ENCODE results near the gene ARHGAP24.

The ARHGAP24 gene

DNA sequence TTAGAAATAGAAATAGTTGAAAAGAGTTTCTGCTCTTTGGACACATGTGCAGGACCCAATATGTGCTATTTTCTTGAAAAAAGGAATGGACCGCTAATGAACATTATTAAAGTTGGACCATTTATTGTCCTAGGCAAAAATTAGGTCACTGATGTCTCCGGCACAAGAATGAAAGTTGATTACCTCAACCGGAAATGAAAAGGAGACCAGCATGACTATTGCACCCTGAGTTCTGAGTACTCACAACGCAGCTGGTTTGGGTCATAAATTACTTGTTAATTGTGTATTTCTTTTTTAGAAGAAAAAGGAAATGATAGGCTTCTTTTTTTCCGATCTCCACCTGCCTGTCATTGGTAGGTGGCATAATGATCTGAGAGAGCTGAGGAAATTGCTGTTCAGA is 232.7 kb downstream of the ARHGAP24 start:
- peak; percentile 79 for DNase-seq

DNA sequence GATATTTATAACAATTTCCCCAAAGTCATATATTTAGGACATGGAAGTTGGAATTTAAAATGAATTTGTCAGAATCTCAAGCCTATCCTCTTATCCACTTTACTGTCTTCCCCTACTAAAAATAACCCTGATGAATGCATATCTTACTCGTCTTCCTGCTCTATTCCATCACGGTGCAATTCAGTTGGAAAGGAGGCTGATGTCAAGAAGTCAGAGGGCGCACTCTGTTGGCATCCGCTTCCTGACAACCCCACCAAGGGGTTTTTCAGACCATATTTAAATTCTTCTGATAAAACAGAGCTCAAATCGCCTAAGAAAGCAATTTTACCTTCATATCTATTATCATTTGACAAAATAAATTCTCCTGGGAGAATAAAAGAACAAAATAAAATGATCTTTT is 233.5 kb downstream of the ARHGAP24 start:
- DNase-seq: no peak

- DNase-seq: no peak
Measured at GRCh38 chr4:85713005-85713404, 238.1 kb downstream of the ARHGAP24 start.

GRCh38 chr4:85715991-85716737 is 241.2 kb downstream of the ARHGAP24 start:
- no peak for DNase-seq

GRCh38 chr4:85717351-85717750 is 242.4 kb downstream of the ARHGAP24 start:
- no peak for DNase-seq

- no peak for DNase-seq
Measured at GRCh38 chr4:85717847-85718246, 242.9 kb downstream of the ARHGAP24 start.

DNA sequence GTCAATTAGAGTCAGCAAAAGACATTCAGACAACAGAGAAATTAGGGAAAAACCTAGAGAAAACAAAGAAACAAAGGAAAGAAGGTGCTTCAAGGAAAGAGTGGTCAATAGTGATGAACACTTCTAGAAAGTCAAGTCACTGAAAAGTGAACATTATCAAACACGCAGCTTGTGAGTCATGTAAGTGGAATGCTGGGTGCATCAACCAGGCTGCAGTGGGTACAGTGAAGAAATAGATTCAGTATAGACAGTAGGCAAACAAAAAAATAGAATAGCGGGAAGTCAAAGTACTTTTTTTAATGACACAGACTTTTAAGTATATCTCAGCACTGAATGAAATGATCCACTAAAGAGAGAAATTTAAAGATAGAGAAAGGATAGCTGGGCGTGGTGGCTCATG is 245.8 kb downstream of the ARHGAP24 start:
- no peak for DNase-seq

GRCh38 chr4:85722401-85722800 is 247.5 kb downstream of the ARHGAP24 start:
- DNase-seq: no peak

GRCh38 chr4:85722807-85723206 is 247.9 kb downstream of the ARHGAP24 start:
- DNase-seq: no peak

DNA sequence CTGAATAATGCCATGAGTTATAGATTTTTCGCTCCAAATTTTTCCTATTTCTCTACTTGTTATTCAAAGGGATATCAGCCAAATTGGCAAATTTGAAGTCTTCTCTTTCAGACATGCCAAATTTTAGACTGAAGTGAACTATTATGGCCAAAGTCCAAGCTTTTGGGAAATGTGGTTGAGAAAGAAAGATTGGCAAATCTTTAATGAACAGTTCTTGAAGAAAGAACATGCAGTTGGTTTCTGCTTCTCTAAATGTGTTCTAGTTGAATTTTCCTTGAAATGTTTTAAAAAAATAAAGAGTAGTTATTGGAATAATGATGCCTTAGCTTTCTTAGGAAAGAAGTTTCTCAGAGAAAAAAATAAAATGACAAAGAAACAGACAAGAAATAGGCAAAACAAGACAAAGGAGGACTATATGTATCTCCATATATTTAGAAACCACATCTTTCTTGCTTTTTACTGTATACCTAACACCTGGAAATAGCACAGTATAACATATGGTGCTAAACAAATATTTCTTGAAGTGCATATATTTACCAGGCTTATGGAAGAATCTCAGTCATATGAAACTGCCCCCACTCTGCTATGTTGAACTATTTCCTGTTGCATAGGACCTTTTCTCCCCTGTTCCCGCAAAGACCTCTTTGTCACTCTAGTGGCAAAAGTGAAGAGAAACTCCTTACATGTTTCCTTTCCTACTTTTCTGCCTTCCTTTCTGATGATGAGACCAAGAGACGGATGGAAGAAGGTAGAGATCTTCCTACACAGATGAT is 250.0 kb downstream of the ARHGAP24 start:
- peak; percentile 52 for DNase-seq

DNA sequence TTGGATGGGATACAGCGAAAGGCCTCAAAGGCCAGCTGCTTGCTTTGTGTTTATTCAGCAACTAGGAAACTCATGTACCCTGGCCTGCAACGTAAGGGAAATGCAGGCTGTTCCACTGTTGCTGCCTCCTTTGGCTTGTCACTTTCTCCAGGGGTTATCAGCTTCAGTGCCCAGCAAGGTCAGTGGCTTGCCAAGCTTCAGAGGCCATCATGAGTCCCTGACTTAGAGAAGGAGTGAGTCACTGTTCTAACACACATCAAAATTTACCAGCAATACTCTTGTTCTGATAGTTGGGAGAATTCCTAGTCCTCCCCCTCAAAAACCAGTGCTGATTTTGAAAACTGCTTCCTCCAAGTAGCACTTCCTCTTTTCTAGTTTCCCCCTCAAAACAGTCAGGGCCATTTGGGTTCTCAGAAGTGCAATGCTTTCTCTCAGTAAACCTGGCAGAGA is 250.8 kb downstream of the ARHGAP24 start:
- DNase-seq: peak; percentile 93

- DNase-seq: no peak
Measured at GRCh38 chr4:85726555-85726954, 251.6 kb downstream of the ARHGAP24 start.

DNA sequence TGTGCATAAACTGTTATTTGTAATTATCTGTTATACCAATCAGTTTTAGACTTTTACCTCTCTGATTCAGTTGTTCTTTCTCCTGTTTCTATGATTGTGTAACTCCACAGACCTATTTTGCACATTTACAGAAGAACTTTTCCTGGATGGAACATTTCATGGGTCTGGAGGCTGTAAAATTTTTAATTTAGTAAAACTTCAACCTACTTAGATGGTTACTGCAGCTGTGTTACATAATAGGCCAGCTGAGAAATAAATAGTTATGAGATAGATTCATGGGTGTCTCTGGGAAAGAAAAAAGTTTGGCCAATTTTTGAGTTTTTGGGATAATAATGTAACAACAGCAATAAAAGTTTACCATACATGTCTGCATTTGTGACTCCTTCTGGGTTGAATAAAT is 253.5 kb downstream of the ARHGAP24 start:
- DNase-seq: no peak

- DNase-seq: no peak
Measured at GRCh38 chr4:85732124-85732523, 257.2 kb downstream of the ARHGAP24 start.

DNA sequence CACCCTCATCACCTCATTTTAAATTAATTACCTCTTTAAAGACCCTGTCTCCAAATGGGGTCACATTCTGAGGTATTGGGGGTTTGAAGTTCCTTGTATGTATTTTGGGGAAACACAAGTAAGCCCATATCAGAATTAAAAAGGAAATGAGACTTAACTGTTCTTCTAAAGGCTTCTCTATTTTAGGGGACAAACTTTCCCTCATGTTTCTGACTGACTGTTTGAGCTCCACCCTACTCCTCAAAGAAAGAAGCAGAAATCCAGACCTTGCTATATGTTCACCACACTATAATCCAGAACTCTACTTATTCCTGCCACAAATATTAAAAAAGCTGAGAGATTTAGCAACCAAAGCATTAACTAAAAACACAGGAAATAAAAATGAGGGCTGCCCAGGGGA is 258.8 kb downstream of the ARHGAP24 start:
- peak; percentile 49 for DNase-seq

- peak; percentile 84 for DNase-seq
Measured at GRCh38 chr4:85734424-85734831, 259.5 kb downstream of the ARHGAP24 start.

DNA sequence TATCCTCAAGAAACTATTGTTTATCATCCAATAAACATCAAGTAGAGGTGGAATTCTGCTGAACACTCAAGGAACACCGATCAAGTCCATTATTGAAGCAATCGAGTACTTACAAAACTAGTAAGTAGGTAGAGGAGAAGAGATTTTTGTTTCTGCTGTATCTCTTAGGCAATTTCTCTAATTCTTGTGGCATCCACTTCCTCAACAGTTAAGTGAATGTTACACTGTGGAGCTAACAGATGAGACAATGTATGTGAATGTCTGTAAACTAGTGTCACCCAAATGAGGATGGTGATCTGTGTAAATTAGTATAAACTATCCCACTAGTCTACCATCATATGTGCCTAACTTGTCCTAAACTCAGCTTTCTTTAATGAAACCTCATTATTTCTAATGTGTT is 261.6 kb downstream of the ARHGAP24 start:
- peak; percentile 83 for DNase-seq

DNA sequence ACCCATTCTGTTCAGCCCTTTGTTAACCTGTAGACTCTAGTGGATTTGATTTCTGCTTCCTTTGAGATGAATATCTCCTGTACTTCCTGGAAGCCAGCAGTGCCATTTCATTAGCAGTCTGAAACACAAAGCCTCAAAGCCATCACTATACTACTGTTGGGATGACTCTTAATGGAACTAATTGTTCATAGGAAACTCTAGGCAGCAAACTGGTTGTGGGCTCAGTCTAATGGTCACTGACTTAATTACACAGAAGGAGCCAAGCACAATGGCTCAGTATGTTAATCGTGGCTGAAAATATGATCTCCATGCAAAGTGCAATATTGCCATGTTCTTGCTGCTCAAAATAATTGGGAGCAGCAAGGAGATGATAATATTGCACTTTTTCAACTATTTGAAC is 262.3 kb downstream of the ARHGAP24 start:
- no peak for DNase-seq

- no peak for DNase-seq
Measured at GRCh38 chr4:85738721-85739120, 263.8 kb downstream of the ARHGAP24 start.

- DNase-seq: peak; percentile 45
Measured at GRCh38 chr4:85740431-85740861, 265.5 kb downstream of the ARHGAP24 start.

- peak; percentile 45 for DNase-seq
Measured at GRCh38 chr4:85741381-85741780, 266.4 kb downstream of the ARHGAP24 start.

GRCh38 chr4:85741921-85742591 is 267.1 kb downstream of the ARHGAP24 start:
- no peak for DNase-seq

DNA sequence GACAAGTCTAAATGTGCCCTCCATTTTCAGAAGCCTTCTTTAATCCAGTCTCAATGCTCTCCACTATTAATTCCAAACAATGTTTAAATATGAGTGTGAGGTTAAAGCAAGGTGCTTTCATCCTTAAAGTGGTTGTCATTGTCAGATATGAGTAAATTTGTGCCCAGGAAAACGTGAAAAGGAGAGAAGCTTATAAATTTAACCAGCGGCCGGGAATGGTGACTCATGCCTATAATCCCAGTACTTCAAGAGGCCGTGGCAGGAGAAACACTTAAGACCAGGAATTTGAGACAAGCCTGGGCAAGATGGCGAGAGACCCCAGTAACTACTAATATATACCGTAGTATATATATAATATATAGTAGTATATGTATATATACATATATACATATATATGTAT is 270.0 kb downstream of the ARHGAP24 start:
- DNase-seq: no peak

- no peak for DNase-seq
Measured at GRCh38 chr4:85745939-85746338, 271.0 kb downstream of the ARHGAP24 start.
